NCI-H526 (cell line): ENCODE data around the gene CCDC184.
A peak's percentile ranks its signal among the peaks of the same experiment; 100 is the strongest.

Experiments
- DNase-seq, 2 experiments: peaks; one replicate each; lab custom pipeline; 2025; lab: John Stamatoyannopoulos, UW

CCDC184 gene

DNA sequence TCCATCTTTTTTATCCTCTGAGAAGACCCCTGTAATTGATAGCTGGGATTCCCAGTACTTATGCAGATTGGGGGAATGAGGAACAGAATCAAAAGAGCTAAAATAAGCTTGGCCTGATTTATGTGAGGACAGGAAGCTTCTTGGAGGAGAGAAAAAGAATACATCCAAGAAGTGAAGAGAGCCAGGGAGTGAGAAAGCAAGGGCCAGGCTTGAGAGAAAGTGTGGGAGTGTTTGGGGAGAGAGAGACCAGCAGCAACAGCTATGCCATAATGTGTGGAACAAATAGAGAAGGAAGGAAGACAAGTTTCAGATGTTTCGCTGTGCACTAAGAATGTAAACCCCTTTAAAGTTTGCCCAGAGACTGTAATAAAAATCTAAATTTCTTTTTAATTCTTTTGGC lies 4.0 kb upstream of the CCDC184 start:
- DNase-seq: no peak

DNA sequence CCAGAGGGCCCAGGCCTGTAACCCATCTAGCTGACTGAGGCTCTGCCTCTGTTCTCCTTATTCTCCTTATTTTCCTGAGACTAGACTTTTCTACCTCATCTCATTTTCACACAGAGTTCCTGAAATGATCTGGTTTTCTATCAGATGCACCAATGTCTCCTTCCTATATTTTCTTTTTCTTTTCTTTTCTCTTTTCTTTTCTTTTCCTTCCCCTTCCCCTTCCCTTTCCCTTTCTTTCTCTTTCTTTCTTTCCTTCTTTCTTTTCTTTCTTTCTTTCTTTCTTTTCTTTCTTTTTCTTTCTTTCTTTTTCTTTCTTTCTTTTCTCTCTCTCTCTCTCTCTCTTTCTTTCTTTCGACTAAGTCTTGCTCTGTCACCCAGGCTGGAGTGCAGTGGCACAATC lies 3.0 kb upstream of the CCDC184 start:
- no peak for DNase-seq

GRCh38 chr12:48180857-48181495 lies 2.5 kb upstream of the CCDC184 start:
- no peak for DNase-seq

DNA sequence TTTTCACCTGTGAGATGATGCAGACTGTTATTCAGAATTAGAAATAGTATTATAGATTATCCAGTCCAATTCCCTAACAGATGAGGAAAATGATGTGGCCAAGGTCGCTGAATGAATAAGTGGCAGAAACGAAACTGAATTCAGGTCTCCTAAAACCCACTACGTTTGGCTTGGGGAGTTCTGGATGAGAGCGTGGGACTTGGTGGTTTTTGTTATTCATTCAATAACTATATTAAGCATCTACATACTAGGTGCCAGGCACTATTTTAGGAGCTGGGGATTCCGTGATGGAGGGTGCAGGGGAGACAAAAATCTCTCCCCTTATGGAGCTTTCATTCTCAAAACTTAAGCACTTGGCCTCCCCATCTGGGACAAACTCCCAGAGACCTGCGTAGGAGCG lies 813 bp upstream of the CCDC184 start:
- DNase-seq: no peak

DNA sequence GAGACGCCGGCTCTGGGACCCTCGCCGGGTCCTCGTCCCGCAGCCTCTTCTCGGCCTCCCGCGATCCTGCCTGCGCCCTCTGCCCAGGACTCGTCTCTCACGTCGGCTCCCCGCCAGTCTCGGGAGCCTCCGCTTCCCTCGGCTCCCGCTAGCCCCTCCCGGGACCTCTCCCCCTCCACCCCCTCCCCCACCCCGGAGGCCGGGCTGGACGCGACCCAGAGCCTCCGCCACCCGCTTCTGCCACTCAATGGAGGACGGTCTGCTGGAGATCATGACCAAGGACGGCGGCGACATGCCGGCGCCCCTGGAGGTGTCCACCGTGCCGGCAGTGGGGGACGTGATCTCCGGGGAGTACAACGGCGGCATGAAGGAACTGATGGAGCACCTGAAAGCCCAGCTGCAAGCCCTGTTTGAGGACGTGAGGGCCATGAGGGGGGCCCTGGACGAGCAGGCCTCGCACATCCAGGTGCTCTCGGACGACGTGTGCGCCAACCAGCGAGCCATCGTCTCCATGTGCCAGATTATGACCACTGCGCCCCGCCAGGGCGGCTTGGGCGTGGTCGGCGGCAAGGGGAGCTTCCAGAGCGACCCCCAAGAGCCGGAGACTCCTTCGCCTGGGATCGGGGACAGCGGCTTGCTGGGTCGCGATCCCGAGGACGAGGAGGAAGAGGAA lies 568 bp downstream of the CCDC184 start:
- DNase-seq: peak in 1 of 2 experiments; percentile 34

GRCh38 chr12:48184549-48184922 lies 1.1 kb downstream of the CCDC184 start:
- no peak for DNase-seq

GRCh38 chr12:48185181-48185919 lies 1.9 kb downstream of the CCDC184 start:
- peak in 1 of 2 experiments; percentile 10 for DNase-seq

DNA sequence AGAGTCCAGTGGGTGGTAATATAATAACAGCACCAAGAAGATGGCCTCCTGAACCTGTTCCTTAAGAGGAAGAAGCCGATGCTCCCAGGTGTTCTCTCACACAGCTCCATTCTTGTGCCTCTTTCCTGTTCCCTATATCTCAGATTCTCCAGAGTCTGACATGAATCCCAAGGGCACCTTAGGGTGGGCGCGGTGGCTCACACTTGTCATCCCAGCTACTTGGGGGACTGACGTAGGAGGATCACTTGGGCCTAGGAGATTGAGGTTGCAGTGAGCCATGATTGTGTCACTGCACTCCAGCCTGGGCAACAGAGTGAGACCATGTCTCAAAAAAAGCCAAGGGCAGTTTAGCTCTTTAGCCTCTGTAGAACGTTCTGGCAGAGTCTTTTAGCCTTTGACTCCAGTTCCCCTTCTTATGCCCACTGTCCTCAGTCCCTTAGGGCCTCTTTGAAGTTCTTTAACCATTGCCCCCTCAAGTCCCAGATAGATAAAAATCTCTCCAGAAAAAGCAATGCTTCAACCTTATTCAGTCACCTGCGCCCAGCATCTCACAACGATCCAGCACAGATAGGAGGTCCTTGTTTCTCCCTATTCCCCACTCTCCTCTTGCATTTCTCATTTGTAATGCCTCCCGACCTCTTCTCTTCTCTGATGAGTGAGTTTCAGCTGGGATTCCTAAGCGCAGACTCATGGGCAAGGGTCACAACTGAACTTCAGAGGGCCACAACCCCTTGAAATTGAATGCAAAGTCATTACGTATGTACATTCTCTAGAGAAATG lies 4.7 kb downstream of the CCDC184 start:
- no peak for DNase-seq

GRCh38 chr12:48189331-48190125 lies 6.1 kb downstream of the CCDC184 start:
- peak; percentile 32 to 67 for DNase-seq

DNA sequence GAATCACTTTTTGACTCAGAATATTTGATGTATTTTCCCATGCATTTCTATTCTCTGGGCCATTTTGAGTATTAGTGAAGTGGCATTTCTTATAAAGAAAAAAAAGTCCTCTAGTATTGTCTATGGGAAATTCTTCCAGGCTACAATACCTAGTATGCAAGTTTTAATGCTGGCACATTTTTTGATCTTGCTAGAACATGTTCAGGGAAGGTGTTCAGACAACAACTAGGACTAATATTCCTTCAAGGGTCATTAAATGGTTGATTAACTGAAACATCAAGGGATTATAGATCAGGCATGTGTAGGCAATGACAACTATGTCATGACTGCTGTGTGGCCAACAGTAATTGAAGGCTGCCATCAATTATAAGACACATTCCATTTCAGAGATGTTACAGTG lies 7.7 kb downstream of the CCDC184 start:
- no peak for DNase-seq

GRCh38 chr12:48192861-48193260 lies 9.4 kb downstream of the CCDC184 start:
- DNase-seq: no peak

DNA sequence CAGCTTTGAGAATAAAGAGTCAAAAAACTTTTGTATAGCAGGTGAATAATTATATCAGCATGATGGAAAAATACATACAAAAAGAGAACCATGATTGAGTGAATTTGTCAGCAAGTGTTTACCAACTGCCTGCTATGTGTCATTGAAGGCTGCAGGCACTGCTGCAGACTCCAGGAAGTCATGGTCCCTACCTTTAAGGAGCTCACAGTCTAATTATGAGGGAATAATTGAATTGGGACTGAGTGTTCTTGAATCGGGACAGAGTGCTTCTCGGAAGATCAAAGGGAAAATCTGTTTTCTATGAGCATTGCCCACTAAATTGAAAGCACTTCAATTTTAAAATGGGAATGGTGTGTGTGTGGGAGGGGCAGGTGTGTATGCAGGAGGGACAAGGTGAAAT lies 10.2 kb downstream of the CCDC184 start:
- DNase-seq: no peak

- DNase-seq: no peak
Measured at GRCh38 chr12:48194799-48195201, 11.4 kb downstream of the CCDC184 start.

GRCh38 chr12:48197549-48197970 lies 14.1 kb downstream of the CCDC184 start:
- peak in 1 of 2 experiments; percentile 27 for DNase-seq

- peak; percentile 66 to 74 for DNase-seq
Measured at GRCh38 chr12:48197971-48198671, 14.7 kb downstream of the CCDC184 start.

GRCh38 chr12:48198672-48198971 lies 15.2 kb downstream of the CCDC184 start:
- no peak for DNase-seq

GRCh38 chr12:48198985-48199384 lies 15.5 kb downstream of the CCDC184 start:
- no peak for DNase-seq

DNA sequence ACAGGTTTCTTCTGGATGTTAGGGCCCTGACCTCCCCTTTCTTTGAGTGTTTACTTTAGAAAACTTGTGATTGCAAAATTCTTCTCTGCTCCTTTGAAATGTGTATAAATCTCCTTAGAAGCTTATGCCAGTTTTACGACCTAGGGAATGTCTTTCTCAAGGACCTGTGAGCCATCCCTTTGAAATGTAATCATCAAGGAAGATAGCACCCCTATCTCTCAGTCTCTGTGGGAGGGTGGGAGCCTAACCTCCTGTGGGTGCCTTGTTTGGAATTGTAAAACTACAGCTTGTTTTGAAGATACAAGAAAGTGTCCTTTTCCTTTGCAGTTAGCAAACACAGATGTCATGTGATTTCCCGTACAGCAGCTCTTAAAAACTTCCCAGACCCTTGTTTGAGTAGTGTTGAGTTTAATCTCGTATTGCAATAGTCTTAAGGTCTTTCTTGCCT lies 16.4 kb downstream of the CCDC184 start:
- no peak for DNase-seq

- no peak for DNase-seq
Measured at GRCh38 chr12:48201091-48201490, 17.6 kb downstream of the CCDC184 start.

DNA sequence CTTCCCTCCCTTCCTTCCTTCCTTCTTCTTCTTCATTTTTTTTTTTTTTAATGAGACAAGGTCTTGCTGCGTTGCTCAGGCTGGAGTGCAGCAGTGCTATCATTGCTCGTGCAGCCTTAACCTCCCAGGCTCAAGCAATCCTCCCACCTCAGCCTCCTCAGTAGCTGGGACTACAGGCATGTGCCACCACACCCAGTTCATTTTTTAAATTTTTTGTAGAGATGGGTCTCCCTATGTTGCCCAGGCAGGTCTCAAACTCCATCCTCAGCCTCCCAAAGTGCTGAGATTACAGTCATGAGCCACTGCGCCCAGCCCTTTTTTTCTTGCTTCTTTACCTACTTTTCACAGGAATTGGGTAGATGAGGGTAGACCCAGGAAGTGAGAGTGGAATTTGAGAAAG lies 18.1 kb downstream of the CCDC184 start:
- DNase-seq: no peak

DNA sequence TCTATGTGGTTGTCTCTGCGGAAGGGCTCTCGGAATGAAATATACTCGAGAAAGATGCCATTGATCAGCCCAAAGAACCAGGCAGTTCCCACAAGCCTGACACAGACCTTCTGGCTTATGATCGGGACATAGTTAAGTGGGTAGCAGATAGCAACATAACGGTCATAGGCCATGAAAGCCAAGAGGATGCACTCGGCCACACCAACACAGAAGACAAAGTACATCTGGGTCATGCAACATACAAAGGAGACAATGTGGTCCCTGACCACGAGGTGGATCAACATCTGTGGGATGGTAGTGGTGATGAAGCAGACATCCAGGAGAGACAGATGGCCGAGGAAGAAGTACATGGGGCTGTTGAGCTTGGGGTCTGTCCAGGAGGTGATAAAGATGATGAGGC lies 19.3 kb downstream of the CCDC184 start:
- no peak for DNase-seq
